ENCODE data around the gene NDUFB5.

DNA sequence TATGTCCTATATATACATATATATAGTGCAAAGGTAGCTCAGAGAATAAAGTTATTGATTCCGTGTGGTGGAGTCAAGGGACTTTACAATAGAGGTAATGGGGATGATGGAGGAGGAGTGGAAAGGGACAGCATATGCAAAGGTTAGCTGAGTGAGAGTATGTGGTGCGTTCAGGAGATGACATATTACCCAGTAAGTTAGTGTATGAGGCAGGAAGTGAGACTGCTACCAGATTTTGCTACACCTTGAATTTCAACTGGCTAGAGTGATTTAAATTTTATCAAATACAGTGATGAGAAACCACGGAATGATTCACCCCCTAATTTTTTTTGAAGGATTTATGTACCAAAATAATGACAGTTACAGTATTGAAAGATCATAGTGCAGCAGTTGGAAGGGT lies 39.1 kb upstream of the NDUFB5 start:
- TF ChIP-seq, protein P1, sequence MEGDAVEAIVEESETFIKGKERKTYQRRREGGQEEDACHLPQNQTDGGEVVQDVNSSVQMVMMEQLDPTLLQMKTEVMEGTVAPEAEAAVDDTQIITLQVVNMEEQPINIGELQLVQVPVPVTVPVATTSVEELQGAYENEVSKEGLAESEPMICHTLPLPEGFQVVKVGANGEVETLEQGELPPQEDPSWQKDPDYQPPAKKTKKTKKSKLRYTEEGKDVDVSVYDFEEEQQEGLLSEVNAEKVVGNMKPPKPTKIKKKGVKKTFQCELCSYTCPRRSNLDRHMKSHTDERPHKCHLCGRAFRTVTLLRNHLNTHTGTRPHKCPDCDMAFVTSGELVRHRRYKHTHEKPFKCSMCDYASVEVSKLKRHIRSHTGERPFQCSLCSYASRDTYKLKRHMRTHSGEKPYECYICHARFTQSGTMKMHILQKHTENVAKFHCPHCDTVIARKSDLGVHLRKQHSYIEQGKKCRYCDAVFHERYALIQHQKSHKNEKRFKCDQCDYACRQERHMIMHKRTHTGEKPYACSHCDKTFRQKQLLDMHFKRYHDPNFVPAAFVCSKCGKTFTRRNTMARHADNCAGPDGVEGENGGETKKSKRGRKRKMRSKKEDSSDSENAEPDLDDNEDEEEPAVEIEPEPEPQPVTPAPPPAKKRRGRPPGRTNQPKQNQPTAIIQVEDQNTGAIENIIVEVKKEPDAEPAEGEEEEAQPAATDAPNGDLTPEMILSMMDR (IDR thresholded peaks at IDR 0.05 in 8 of 11, conservative IDR thresholded peaks at IDR 0.05 in 3 of 11), result no peak
- no peak for TF ChIP-seq POLR2A (IDR thresholded peaks at IDR 0.05)
- TF ChIP-seq POLR2AphosphoS5 (IDR thresholded peaks at IDR 0.05), result no peak
